Subcutaneous adipose tissue (tissue), 4 donors: Measurements from ENCODE around the gene C6orf89. TPM values are rescaled to one million over a fixed set of nuclear protein-coding genes. Genes with fewer than 3 reads are reported as not detected.

Source experiments
- total RNA-seq, 4 donors: library from RNA; depleted of rRNA; stranded (reverse); fragments of >200 nt; gene quantifications; one replicate each; pipeline ENCODE4 v1.1.0, GENCODE V29; 2016
- TF ChIP-seq, protein P1 (sequence below): fragments of 450-650 bp; IDR thresholded peaks from one replicate; pipeline ENCODE4 v1.5.1; 2016; ENCODE audit warnings: low read depth, mild to moderate bottlenecking, control low read depth, antibody characterized with exemption, moderate library complexity

The C6orf89 gene
- total RNA-seq, 4 donors from 2014 or later, result 36.2 to 49.5 (median 44.2) TPM

DNA sequence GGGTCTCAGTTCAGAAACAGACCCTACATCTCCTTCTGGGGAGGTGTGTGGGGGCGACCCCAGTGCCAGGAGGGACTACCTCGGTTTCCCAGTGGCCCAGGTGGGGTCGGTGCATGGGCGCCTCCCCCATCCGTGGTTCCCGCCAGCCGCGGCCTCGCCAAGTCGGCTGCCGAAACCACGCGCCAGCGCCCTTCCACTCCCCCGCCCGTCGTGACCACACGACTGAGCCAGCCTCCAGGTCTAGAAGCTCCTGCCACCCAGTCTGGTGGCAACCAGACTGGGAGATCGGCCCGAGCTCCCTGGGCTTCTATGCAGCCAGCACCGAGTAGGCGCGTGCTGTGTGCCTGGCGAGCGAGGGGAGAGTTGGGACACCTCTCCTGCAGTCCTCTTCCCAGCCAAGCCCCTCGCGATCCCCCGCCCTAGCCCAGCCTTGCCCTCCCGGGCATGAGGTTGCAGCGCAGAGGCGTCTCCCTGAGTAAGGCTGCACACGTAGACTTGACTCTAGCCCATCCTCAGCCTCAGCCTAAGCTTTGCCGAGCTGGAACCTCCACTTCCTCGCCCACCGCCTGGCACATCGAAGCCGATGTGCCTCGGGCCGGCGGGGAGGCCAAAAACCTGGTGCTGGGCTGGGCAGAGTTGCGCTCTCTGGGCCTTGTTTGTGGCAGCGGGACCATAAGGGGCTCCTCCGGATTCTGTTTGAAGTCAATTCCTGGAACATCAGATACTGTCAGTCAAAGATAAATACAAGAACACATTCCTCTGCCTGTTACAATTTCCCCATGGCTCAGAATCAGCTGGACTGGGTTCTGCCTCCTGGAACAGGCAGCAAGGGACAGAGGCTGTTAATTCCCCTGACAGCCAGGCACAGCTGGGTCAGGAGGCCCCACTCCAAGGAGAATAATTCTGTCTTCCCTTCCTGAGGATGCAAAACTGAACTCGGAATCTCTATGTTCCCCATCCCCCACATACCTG is 45.0 kb upstream of the C6orf89 start:
- TF ChIP-seq, protein P1, sequence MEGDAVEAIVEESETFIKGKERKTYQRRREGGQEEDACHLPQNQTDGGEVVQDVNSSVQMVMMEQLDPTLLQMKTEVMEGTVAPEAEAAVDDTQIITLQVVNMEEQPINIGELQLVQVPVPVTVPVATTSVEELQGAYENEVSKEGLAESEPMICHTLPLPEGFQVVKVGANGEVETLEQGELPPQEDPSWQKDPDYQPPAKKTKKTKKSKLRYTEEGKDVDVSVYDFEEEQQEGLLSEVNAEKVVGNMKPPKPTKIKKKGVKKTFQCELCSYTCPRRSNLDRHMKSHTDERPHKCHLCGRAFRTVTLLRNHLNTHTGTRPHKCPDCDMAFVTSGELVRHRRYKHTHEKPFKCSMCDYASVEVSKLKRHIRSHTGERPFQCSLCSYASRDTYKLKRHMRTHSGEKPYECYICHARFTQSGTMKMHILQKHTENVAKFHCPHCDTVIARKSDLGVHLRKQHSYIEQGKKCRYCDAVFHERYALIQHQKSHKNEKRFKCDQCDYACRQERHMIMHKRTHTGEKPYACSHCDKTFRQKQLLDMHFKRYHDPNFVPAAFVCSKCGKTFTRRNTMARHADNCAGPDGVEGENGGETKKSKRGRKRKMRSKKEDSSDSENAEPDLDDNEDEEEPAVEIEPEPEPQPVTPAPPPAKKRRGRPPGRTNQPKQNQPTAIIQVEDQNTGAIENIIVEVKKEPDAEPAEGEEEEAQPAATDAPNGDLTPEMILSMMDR, result no peak

DNA sequence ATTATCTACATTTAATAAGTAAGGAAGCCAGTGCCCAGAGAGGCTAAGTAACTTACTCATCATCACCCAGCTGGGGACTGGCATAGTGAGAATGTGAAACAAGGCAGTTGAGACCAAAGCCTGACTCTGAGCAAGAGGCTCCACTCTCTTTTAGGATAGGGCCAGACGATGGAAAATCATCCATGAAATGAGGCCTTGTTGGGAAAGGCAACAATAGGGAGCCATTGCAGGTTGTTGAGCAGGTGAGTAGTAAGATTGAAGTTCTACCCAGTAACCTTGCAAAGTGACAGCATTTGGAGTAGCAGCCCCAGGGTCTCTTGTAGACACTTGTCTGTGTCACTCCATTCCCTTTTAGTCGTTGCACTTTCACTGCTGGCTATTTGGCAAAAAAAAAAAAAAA is 44.0 kb upstream of the C6orf89 start:
- TF ChIP-seq, protein P1, result no peak

DNA sequence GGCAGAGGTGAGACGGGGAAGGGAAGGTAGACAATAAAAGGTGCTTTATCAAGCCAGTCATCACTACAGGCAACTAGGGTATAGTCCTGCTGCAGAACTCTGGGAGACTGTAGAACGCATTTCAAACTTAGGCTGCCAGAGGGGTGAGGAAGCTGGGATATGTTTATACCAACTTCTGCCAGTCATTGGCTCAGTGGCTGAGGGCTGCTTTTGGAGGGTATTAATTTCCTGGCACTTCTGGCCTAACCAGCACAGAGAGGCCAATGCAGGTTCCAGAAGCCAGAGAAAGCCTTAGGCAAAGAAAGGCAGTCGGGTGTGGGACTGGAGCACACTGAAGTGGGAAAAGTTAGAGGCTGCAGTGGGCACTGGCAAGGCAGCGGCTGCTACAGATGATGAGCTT is 42.6 kb upstream of the C6orf89 start:
- TF ChIP-seq, protein P1, result no peak

DNA sequence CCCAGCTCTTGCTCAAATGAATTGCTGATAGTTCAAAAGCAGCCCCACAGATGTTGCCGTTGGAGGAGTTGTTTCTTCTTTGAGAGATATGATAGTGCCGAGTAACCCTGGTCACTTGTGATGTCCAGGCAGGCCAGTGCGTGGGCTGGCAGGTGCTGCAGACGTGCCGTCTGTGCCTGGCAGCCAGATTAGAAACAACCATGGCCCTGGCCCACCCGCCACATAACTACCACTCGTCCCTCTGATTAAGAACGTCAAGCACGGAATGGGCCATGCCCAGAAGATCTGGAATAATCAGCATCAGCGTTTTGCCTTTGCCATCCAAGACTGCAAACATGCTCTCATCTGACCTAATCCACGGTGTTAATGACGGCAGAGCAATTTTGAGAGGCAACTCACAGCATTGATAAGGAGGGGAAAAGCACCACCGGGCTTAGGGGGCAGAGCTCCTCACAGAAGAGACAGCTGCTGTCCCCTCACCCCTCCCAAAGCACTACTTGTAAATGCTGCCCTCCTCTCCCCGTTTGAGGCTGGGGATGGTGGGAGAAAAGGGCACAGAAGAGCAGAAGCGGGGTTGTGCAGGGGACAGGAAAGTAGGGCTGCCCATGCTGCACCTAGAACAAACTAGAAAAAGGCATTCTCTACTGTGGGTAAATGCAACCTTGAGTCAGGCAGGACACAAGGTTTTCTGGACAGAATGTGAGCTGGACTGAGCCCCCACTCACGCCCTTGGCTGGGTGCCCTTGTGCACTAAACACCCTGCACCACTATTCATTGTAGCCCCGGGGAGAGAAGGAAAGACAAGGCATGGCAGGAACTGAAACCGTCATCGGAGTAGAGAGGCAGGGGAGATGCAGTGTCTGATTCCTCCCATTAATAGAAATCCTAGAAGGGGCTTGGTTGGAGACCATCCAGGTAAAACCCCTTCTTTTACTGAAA is 41.3 kb upstream of the C6orf89 start:
- TF ChIP-seq, protein P1, result no peak

DNA sequence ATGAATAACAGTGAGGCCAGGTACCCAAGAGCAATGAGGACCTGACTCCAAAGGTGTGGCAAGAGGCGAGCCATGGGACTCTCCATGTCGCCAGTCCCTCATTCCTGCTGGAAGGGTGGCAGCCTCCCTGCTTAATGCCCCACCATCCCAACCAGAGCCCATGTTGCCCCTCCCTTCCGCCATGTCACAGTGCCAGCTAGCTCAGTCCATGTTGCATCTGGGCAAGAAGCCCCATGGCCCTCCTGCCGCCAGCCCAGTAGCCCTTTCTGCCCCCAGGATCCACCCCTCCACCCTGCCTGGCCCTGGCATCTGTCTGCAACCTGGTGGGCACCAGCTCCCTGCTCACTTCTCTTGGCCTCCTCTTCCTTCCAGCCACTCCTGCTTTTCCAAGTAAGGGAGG is 40.5 kb upstream of the C6orf89 start:
- TF ChIP-seq, protein P1, result no peak

DNA sequence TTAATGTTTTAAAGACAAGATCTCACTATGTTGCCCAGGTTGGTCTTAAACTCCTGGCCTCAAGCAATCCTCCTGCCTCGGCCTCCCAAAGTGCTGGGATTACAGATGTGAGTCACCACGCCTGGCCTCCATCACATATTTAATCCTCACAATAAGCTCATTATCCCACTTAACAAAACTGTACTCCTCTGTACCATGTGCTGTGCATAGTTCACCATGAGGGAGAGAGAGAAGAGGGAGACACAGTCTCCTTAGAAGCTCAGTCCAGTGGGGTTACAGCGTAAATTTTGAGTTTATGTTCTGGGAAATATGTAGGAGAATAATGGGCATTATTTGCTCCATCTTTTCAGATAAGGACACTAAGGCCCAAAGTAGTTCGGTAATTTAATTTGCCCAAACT is 38.6 kb upstream of the C6orf89 start:
- TF ChIP-seq, protein P1, result no peak

DNA sequence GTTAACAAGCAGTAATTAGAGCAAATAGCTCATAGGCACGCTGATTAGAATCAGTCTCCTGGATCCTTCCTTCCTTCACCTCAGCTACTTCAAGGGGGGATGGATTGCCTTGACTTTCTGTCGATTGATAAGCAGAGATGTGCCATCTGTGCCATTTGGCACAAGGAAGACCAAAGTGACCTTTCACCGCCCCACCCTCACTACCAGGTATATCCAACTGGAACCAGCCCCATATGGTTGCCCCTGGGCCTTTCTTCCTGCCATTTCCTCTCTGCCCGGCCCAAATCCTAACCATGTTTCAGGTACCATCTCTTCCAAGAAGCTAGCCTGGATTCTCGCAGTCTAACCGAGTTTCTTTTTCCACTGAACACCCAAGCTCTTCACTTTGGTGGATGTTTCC is 37.8 kb upstream of the C6orf89 start:
- TF ChIP-seq, protein P1, result no peak
